ENCODE data around the gene SFSWAP.
"Not testable (repeated sequence)": the region's sequence is repeated elsewhere in the genome, so short reads cannot be mapped to it uniquely, and the experiment has no call there.

Gene SFSWAP

GRCh38 chr12:131794061-131794460, 83.2 kb downstream of the SFSWAP start:
- DNase-seq: no peak

DNA sequence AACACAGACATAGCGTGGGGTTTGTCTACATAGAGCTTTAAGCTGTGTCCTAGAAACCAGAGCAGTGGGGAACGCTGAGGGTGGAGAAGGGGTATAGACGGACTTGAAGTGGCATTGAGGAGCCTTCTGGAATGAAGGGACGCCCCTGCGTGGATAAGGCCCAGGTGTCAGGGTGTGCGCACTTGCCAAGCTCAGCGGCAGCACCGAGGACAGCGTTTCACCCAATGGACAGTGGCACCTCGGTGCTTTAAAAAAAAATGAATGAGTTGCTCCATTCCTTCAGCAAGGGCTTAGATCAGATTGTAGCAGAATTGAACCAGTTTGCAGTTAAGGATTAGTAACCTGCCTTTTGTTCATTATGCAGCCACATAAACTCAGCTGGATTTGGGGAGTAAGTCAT, 83.7 kb downstream of the SFSWAP start:
- DNase-seq: no peak

DNA sequence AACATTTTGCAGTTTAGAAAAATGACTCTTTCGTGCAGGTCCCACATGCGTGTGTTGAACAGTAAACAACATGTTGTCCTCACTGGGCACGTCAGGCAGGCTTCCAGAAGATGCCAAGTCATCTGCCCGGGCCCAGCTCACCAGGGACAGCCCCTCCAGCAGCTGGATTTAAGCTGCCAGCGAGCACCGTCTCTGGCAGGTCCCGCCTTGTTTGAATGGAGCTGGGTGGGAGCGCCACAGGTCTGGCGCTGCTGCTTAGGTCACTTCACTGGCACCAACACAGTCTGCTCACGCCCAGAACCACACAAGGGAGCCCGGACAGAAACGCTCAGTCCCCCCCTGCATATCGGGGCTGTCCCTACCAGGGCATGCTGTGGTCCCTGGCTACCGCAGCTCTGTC, 84.2 kb downstream of the SFSWAP start:
- DNase-seq: no peak

DNA sequence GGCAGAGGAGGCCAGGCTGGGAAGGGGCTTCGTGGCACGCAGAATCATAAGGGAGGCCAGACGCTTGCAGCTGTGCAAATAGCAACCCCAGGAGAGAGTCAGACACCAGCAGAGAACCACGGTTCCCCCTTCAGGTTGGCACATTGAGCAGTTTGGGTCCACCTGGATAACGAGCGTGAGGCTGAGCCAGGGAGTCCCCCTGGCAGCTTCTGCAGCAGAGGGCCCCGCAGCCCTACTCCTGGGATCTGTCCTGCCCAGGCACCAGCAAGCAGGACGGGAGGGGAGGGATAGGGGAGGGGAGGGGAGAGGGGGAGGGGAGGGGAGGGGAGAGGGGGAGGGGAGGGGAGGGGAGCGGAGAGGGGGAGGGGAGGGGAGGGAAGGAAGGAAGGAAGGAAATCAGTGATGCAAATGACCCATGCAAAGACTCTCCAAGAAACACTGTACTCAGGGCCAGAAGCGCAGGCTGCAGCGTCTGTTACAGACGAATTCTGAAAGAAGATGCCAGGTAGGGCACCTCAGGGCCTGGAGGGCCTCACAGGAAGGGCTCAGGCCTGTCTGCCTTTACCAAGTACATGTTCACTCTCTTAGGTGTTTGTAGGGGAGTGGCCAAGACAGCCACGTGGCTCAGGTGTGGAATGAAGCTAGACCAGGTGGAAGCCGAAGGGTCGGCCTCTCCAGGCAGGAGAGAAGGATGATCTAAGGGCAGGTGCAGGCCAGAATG, 85.0 kb downstream of the SFSWAP start:
- no peak for DNase-seq

- DNase-seq: no peak
Observed at GRCh38 chr12:131796411-131796736, 85.5 kb downstream of the SFSWAP start.

DNA sequence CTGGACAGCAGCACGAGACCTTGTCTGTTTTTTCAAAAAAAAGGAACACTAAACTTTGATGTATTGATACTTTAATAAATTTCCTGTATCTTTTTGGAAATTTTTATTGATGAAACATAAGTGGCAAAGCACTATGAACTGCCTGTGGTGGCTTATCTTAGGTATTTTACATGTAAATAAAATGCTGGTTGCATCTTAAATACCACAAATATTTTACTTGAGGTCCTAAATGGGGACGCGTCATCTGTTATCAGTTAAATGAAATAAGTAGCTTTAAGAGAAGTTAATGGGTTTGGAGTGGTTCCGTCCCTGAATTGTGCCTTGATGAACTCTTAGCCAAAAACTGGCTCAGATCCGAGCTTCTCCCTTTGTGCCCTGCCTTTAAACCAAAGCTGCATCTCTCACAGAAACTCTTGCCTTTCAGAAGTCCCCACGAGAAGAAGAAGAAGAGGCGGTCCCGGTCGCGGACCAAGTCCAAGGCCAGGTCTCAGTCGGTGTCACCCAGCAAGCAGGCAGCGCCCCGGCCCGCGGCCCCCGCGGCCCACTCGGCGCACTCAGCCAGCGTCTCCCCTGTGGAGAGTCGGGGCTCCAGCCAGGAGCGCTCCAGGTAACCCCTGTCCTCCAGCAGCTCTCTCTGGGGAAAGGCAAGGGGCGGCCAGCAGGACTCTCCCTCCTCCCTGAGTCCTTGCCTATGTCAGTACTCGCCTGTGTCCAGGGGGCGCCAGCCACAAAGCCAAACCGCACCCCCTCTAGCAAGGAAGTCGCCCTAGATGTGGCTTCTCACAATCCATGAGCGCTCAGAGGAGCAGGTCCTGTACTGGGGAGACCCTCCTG, 86.1 kb downstream of the SFSWAP start:
- no peak for DNase-seq

DNA sequence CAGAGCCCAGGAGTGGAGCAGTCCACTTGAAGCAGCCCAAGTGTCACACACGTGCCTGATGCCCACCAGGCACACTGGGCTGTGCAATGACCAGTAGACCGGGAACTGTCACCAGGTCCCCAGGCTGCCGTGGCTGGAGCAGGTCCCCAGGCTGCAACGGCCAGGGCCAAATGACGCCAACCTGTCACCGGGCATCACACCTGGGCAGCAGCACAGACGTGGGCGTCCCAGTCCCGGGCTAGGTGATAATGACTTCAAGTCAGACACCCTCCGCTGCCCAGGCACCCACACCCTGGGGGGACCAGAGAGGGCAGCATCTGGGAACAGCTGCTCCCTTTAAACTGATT, 86.7 kb downstream of the SFSWAP start:
- no peak for DNase-seq

DNA sequence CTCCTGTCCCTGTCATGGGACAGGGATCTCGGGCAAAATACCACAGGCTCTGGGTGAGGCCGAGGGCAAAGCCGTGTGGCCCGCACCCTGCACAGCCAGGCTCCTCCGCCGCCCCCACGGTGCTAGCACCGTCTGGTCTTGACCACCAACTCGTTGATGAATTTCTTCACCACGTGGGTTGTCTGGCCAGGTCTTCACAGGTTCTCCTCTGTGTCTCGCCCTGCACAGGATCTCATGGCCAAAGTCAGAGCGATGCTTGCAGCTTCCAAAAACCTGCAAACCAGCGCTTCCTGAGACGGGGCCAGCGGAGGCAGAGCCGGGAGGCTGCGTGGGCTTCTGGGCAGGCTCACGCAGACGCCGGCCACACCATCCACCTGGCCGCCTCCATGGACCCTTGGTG, 88.3 kb downstream of the SFSWAP start:
- DNase-seq: no peak

- DNase-seq: no peak
Observed at GRCh38 chr12:131799828-131800593, 89.1 kb downstream of the SFSWAP start.

DNA sequence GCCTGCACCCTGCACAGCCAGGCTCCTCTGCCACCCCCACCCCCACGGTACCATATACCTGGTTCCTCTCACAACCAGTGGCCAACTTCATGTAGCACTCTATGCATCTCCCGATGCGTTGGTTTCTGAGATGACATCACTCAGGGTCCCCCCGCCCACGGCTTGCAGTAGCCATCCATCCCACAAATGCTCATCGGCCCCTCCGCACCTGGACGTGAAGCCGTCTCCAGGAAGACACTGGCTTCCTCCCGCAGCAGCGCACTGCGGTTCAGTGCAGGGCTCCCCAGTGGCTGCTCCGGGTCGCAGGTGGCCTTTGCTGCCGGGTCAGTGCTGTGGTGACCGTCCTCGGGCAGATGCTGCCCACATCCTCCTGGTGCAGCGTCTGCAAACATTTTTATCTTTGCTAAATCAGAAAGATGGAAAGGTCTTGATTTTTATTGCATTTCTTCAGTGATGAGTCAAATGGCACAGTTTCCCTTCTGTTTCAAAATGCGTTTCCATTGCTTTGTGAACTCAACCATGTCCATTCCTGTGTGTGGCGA, 89.8 kb downstream of the SFSWAP start:
- no peak for DNase-seq

GRCh38 chr12:131801254-131801866, 90.5 kb downstream of the SFSWAP start:
- DNase-seq: no peak

- no peak for DNase-seq
Observed at GRCh38 chr12:131803961-131804521, 93.2 kb downstream of the SFSWAP start.

- DNase-seq: no peak
Observed at GRCh38 chr12:131805421-131805820, 94.5 kb downstream of the SFSWAP start.

DNA sequence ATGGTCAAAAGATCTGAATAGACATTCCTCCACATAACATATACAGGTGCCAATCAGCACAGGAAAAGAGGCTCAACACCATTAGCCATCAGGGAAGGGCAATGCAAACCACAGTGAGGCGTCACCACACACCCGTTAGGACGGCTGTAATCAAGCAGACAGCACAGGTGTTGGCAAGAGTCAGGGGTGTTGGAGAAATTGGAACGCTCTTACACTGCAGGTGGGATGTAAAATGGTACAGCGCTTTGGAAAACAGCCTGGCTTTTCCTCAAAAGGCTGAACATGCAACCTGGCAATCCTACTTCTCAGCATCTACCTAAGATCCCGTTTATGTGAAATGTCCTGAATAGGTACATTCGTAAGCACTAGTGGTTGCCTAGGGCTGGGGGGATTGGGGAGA, 95.8 kb downstream of the SFSWAP start:
- DNase-seq: no peak

- DNase-seq: peak; percentile 36
Observed at GRCh38 chr12:131808744-131809371, 98.0 kb downstream of the SFSWAP start.

DNA sequence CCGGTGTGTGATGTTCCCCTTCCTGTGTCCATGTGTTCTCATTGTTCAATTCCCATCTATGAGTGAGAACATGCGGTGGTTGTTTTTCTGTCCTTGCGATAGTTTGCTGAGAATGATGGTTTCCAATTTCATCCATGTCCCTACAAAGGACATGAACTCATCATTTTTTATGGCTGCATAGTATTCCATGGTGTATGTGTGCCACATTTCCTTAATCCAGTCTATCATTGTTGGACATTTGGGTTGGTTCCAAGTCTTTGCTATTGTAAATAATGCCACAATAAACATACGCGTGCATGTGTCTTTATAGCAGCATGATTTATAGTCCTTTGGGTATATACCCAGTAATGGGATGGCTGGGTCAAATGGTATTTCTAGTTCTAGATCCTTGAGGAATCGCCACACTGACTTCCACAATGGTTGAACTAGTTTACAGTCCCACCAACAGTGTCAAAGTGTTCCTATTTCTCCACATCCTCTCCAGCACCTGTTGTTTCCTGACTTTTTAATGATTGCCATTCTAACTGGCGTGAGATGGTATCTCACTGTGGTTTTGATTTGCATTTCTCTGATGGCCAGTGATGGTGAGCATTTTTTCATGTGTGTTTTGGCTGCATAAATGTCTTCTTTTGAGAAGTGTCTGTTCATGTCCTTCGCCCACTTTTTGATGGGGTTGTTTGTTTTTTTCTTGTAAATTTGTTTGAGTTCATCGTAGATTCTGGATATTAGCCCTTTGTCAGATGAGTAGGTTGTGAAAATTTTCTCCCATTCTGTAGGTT, 98.8 kb downstream of the SFSWAP start:
- DNase-seq: not testable (repeated sequence)

- DNase-seq: no peak
Observed at GRCh38 chr12:131810726-131811125, 99.8 kb downstream of the SFSWAP start.

DNA sequence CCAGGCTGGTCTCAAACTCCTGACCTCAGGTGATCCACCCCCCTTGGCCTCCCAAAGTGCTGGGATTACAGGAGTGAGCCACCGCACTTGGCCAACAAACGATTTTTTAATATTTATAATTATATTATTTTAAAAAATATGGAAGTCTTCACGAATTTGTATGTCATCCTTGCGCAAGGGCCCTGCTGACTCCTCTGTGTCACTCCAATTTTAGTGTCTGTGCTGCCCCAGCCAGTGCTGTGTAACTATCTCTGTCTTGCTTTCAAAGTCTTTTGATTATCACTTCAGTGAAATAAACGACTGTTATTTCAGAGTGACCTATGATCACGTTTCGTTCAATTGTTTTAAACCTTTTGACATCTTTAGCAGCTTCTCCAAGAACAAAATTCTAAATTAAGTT, 104.2 kb downstream of the SFSWAP start:
- no peak for DNase-seq

- no peak for DNase-seq
Observed at GRCh38 chr12:131816495-131816894, 105.6 kb downstream of the SFSWAP start.

DNA sequence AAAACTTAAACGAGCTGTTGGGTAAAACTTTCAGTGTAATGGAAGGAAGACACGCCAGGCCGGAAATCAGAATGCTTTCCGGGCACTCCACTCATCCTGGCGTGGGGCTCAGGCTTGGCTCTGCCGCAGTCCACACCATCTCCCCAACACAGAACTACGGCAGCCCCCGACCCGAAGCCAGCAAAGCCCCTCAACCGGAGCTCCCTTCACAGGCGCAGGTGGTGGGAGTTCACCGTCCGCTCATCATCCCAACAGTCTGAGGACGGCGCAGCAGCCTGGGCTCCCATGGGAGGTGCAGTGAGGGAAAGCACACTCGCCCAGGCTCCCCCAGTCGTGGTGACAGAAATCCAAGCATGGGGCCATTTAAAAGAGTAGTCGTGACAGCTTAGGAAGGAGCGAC, 106.4 kb downstream of the SFSWAP start:
- DNase-seq: no peak

DNA sequence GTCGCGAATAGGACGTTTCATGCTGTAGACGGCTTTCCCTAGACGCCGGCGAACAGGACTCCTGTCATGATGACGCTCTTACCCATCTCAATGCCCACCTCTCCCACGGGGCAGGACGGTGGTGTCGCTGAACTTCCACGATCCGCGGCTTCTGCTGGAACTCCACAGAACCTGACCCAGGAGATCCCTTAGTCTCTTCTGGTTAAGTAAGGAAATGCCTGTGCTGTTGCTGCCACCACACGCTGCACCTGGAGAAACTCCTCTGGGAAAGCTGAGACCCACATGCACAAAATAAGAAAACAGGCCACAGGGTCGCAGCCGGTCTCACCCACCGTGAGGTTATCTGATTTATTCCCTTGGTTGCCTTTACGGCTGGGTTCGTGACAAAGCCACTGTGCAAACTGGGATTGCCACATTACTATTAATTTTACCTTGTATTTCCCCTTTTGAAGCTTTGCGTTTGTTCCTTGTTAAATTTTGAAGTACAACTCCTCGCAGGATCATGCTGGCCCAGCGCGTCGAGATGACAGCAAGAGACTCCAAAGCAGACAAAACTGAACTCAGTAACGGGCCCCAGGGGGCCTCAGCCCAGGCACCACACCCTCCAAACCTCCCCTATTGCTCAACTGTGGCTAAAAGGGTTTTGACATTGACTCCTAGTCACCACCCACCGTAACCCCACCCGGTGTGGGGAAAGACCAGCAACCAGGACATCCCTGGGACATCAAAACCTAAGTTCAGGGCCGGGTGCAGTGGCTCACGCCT, 108.1 kb downstream of the SFSWAP start:
- no peak for DNase-seq
